Activated CD8-positive, alpha-beta T cell treated with anti-CD3 and anti-CD28 coated beads for 36 hours (primary cell): ENCODE measurements around the gene ACTA2. TPM values are rescaled to one million over a fixed set of nuclear protein-coding genes. Genes with fewer than 3 reads are reported as not detected.

Experiments used
- ATAC-seq: fragments of 200-7000 bp; cut with Tn5 transposase; one replicate; pipeline ENCODE4 v1.10.0; 2021; ENCODE audit warnings: mild to moderate bottlenecking, moderate library complexity
- CTCF ChIA-PET: fragments of 350-600 bp; sonication (Branson Sonifier 250); formaldehyde crosslinking; loops from one replicate; lab custom pipeline; 2021; ENCODE audit warnings: antibody characterized with exemption; lab: Charles Lee
- POLR2A ChIA-PET: fragments of 350-600 bp; sonication (Branson Sonifier 250); formaldehyde crosslinking; loops from one replicate; lab custom pipeline; 2021; ENCODE audit warnings: antibody characterized with exemption; lab: Charles Lee
- DNase-seq: peaks from one replicate; pipeline ENCODE4 v3.0.0-alpha.2; 2020
- H3K27ac Mint-ChIP-seq: one replicate; pipeline ENCODE4 v1.8.0; 2021; ENCODE audit warnings: mild to moderate bottlenecking, mixed read lengths
- H3K27me3 Mint-ChIP-seq: one replicate; pipeline ENCODE4 v1.8.0; 2021; ENCODE audit warnings: mixed read lengths
- H3K36me3 Mint-ChIP-seq: one replicate; pipeline ENCODE4 v1.8.0; 2021; ENCODE audit warnings: low read depth, mixed read lengths
- H3K4me1 Mint-ChIP-seq: one replicate; pipeline ENCODE4 v1.8.0; 2021; ENCODE audit warnings: low read depth, mixed read lengths
- H3K4me3 Mint-ChIP-seq: one replicate; pipeline ENCODE4 v1.8.0; 2021; ENCODE audit warnings: mild to moderate bottlenecking, moderate library complexity, mixed read lengths
- H3K9me3 Mint-ChIP-seq: one replicate; pipeline ENCODE4 v1.8.0; 2021; ENCODE audit warnings: mixed read lengths
- CTCF ChIP-seq: fragments of 200-600 bp; IDR thresholded peaks from one replicate; pipeline ENCODE4 v1.8.0; 2022; ENCODE audit warnings: antibody characterized with exemption, mild to moderate bottlenecking
- intact Hi-C: fragments of 100-400 bp; cut with micrococcal nuclease; formaldehyde crosslinking; loops from one replicate; pipeline ENCODE4 v1.10.0; 2022
- total RNA-seq, 2 experiments: library from RNA; stranded (reverse); gene quantifications; one replicate each; pipeline ENCODE4 v1.2.3, GENCODE V29; 2021

ACTA2 gene
- total RNA-seq, 2 experiments from 2014 or later, result 13.3 to 14.9 TPM

GRCh38 chr10:88991899-88992320 is 39.3 kb upstream of the ACTA2 start:
- ATAC-seq, result peak; percentile 1

DNA sequence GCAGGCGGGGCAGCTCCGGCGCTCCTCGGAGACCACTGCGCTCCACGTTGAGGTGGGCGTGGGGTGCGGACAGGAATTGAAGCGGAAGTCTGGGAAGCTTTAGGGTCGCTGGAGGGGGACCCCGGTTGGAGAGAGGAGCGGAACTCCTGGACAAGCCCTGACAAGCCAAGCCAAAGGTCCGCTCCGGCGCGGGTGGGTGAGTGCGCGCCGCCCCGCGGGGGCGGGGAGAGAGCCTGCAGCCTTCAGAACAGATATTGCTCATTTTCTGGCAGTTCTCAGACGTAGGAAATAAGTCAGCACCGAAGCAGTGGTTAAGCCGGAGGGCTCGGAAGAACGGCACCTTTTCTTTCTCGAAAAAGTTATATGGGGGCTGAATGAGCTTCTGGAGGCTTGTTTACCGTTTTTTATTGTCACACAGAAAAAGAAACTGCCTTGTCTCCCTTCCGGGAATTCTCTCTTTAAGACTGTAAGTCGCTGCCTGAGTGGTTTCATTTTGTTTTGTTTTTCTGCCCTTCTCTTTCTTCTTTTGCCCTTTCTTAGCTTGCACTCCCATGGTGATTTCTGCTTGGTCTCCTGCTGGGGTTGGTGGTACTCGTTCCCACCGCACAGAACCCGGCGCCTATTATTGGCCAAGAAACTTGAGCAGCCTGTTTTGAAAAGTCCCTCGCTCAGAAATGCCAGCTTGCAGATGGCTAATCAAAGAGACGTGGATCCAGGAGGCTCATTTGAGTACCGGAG is 38.8 kb upstream of the ACTA2 start:
- intact Hi-C loops, result loop anchor here (5.0 kb wide), 1 partner anchor 154 kb away; no protein-coding TSS in a partner anchor
- peaks cover 61% of the 10 kb centered on the region for H3K4me1 Mint-ChIP-seq
- CTCF ChIA-PET, result interaction anchor here (0.8 to 4.6 kb wide), 16 partner anchors 8 to 397 kb away, joined by 3 to 35 read pairs (median 4); no protein-coding TSS in a partner anchor
- POLR2A ChIA-PET, result interaction anchor here (0.6 to 4.5 kb wide), 22 partner anchors 8 to 1130 kb away, joined by 3 to 56 read pairs (median 4); partner anchors contain the start of gene LIPA
- H3K4me3 Mint-ChIP-seq, result peak overlapping the region; percentile 86
- H3K9me3 Mint-ChIP-seq, result peaks cover 9% of the 10 kb centered on the region
- no peaks in the 10 kb centered on the region for H3K27me3 Mint-ChIP-seq
- ATAC-seq (peak; percentile 55), DNase-seq (peak; percentile 87)
- TF ChIP-seq CTCF, result no peak
- H3K36me3 Mint-ChIP-seq, result peaks cover 37% of the 10 kb centered on the region
- H3K27ac Mint-ChIP-seq, result peak overlapping the region; percentile 96

More at GRCh38 chr10:88991899-88992320, 39.3 kb upstream of the ACTA2 start:
- peak overlapping the region; percentile 96 for H3K27ac Mint-ChIP-seq
- peak overlapping the region; percentile 86 for H3K4me3 Mint-ChIP-seq
- intact Hi-C loops, result loop anchor here (5.0 kb wide), 1 partner anchor 155 kb away; no protein-coding TSS in a partner anchor
- ChIA-PET POLR2A (interaction anchor here (0.9 to 4.5 kb wide), 14 partner anchors 10 to 1131 kb away, joined by 3 to 56 read pairs (median 5); partner anchors contain the start of gene LIPA), CTCF (interaction anchor here (0.8 to 4.6 kb wide), 7 partner anchors 9 to 226 kb away, joined by 3 to 35 read pairs (median 5); no protein-coding TSS in a partner anchor)
- peaks cover 34% of the 10 kb centered on the region for H3K36me3 Mint-ChIP-seq
- no peak for DNase-seq
- peaks cover 61% of the 10 kb centered on the region for H3K4me1 Mint-ChIP-seq
- TF ChIP-seq CTCF, result no peak
- H3K9me3 Mint-ChIP-seq, result peaks cover 6% of the 10 kb centered on the region
- H3K27me3 Mint-ChIP-seq, result no peaks in the 10 kb centered on the region

DNA sequence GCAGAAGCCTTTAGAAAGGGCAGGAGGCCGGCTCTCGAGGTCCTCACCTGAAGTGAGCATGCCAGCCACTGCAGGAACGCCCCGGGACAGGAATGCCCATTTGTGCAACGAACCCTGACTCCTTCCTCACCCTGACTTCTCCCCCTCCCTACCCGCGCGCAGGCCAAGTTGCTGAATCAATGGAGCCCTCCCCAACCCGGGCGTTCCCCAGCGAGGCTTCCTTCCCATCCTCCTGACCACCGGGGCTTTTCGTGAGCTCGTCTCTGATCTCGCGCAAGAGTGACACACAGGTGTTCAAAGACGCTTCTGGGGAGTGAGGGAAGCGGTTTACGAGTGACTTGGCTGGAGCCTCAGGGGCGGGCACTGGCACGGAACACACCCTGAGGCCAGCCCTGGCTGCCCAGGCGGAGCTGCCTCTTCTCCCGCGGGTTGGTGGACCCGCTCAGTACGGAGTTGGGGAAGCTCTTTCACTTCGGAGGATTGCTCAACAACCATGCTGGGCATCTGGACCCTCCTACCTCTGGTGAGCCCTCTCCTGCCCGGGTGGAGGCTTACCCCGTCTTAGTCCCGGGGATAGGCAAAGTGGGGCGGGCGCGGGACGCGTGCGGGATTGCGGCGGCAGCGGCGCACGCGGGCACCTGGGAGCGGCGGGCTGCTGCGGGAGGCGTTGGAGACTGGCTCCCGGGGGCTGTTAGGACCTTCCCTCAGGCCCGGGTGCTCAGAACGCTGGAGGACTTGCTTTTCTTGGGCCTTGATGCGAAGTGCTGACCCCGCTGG is 38.0 kb upstream of the ACTA2 start, which contains the start of gene FAS:
Gene FAS, plus strand, starts transcription at position 415 of the 777 bp plus-strand sequence. Its CDS starts 79 bp downstream, at position 494.
- POLR2A ChIA-PET, result interaction anchor here (0.6 to 4.5 kb wide), 21 partner anchors 8 to 261 kb away, joined by 3 to 56 read pairs (median 5); partner anchors contain the start of genes LIPA and STAMBPL1
- ATAC-seq (peak; percentile 79), DNase-seq (peak; percentile 91)
- intact Hi-C loops, result loop anchor here (5.0 kb wide), 1 partner anchor 153 kb away; no protein-coding TSS in a partner anchor
- peaks cover 54% of the 10 kb centered on the region for H3K4me1 Mint-ChIP-seq
- peaks cover 36% of the 10 kb centered on the region for H3K36me3 Mint-ChIP-seq
- peak within 1 kb of the TSS; percentile 96 for H3K27ac Mint-ChIP-seq
- CTCF ChIA-PET, result interaction anchor here (0.8 to 4.6 kb wide), 15 partner anchors 9 to 398 kb away, joined by 3 to 35 read pairs (median 3); no protein-coding TSS in a partner anchor
- H3K9me3 Mint-ChIP-seq, result peaks cover 13% of the 10 kb centered on the region
- peak within 1 kb of the TSS; percentile 86 for H3K4me3 Mint-ChIP-seq
- no peaks in the 10 kb centered on the region for H3K27me3 Mint-ChIP-seq
- TF ChIP-seq CTCF, result no peak

GRCh38 chr10:88989824-88990383 is 37.3 kb upstream of the ACTA2 start:
- TF ChIP-seq CTCF, result no peak
- peaks cover 13% of the 10 kb centered on the region for H3K9me3 Mint-ChIP-seq
- H3K4me1 Mint-ChIP-seq, result peaks cover 48% of the 10 kb centered on the region
- DNase-seq, result peak; percentile 16
- ChIA-PET CTCF (interaction anchor here (0.8 to 4.6 kb wide), 14 partner anchors 9 to 399 kb away, joined by 3 to 35 read pairs (median 4); no protein-coding TSS in a partner anchor), POLR2A (interaction anchor here (1.0 to 4.5 kb wide), 15 partner anchors 8 to 262 kb away, joined by 3 to 56 read pairs (median 5); partner anchors contain the start of genes LIPA and STAMBPL1)
- ATAC-seq, result peak; percentile 1
- peaks cover 31% of the 10 kb centered on the region for H3K36me3 Mint-ChIP-seq
- H3K4me3 Mint-ChIP-seq, result peak overlapping the region; percentile 86
- peak overlapping the region; percentile 96 for H3K27ac Mint-ChIP-seq
- no peaks in the 10 kb centered on the region for H3K27me3 Mint-ChIP-seq
- intact Hi-C loops, result loop anchor here (5.0 to 10.0 kb wide), 2 partner anchors 55 to 153 kb away; no protein-coding TSS in a partner anchor
